Metanephros (tissue), 2 donors: ENCODE data around the gene PLEKHJ1. TPM values are rescaled to one million over a fixed set of nuclear protein-coding genes. Genes with fewer than 3 reads are reported as not detected.

ENCODE experiments used
- small RNA-seq: library from RNA; depleted of rRNA; stranded (forward); fragments of <200 nt; gene quantifications from one replicate; pipeline ENCODE3, GENCODE V24; 2014; ENCODE audit warnings: low replicate concordance
- total RNA-seq: library from RNA; depleted of rRNA; stranded (reverse); fragments of >200 nt; gene quantifications from one replicate; pipeline ENCODE4 v1.2.3, GENCODE V29; 2014

Gene PLEKHJ1
- total RNA-seq, result 85.9 TPM

GRCh38 chr19:2236314-2237050 lies at the start of gene PLEKHJ1, which contains the start of gene SF3A2:
Gene PLEKHJ1 (minus strand): TSS chr19:2236329. CDS start chr19:2236248, 81 bp downstream.
Gene SF3A2 (plus strand): TSS chr19:2236824. CDS start chr19:2243419, 6,595 bp downstream.

GRCh38 chr19:2282062-2282861 lies 46.1 kb upstream of the PLEKHJ1 start, which contains the start of gene PEAK3:
Gene PEAK3 (minus strand): TSS chr19:2282175. CDS start chr19:2280931, 1,244 bp downstream.

GRCh38 chr19:2255982-2256685 lies 20.0 kb upstream of the PLEKHJ1 start, which contains the start of gene JSRP1:
Gene JSRP1 (minus strand): TSS chr19:2256417. CDS start chr19:2255314, 1,103 bp downstream.

DNA sequence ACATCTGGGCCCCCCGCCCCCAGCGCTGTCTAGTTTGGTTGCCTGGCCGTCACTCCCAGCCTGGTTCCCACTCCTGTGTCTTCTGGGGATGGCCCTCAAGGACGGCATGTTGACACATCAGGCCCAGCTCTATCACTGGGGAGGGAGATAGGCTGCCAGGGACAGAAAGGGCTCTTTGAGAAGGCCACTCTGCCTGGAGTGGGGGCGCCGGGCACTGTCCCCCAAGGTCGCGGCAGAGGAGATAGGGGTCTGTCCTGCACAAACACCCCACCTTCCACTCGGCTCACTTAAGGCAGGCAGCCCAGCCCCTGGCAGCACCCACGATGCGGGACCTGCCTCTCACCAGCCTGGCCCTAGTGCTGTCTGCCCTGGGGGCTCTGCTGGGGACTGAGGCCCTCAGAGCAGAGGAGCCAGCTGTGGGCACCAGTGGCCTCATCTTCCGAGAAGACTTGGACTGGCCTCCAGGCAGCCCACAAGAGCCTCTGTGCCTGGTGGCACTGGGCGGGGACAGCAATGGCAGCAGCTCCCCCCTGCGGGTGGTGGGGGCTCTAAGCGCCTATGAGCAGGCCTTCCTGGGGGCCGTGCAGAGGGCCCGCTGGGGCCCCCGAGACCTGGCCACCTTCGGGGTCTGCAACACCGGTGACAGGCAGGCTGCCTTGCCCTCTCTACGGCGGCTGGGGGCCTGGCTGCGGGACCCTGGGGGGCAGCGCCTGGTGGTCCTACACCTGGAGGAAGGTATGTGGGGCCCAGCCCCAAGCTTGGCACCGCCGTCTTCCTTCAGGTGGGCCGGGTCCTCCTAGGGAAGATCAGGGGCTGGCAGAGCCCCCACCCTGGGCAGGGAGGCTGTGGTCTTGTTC lies 13.1 kb upstream of the PLEKHJ1 start, which contains the start of gene AMH:
Gene AMH, plus strand, starts transcription at position 314 of the 857 bp plus-strand sequence. Its CDS starts 10 bp downstream, at position 324.

Small RNA genes lying within 50 kb of the gene (small RNA-seq; reads per million reads assigned to genes)
- gene MIR1227, result not detected

Other genes with a start within 250 kb of the PLEKHJ1 start
- 90.8 TPM for gene BTBD2, start 220.6 kb downstream of the PLEKHJ1 start, total RNA-seq
- 95.7 TPM for gene MKNK2, start 185.1 kb downstream of the PLEKHJ1 start, total RNA-seq
- gene MOB3A, start 140.0 kb downstream of the PLEKHJ1 start, total RNA-seq, result 30.0 TPM
- 8.6 TPM for gene IZUMO4, start 139.4 kb downstream of the PLEKHJ1 start, total RNA-seq
- 88.5 TPM for gene AP3D1, start 84.8 kb downstream of the PLEKHJ1 start, total RNA-seq
- 22.6 TPM for gene DOT1L, start 72.4 kb downstream of the PLEKHJ1 start, total RNA-seq
- gene SF3A2, start 495 bp upstream of the PLEKHJ1 start, total RNA-seq, result 89.5 TPM
- gene AMH, start 13.0 kb upstream of the PLEKHJ1 start, total RNA-seq, result 1.3 TPM
- gene JSRP1, start 20.1 kb upstream of the PLEKHJ1 start, total RNA-seq, result 12.8 TPM
- 0.47 TPM for gene PEAK3, start 45.8 kb upstream of the PLEKHJ1 start, total RNA-seq
- not detected for gene LINGO3, start 71.8 kb upstream of the PLEKHJ1 start, total RNA-seq
- 132 TPM for gene LSM7, start 92.3 kb upstream of the PLEKHJ1 start, total RNA-seq
- gene SPPL2B, start 92.4 kb upstream of the PLEKHJ1 start, total RNA-seq, result 59.1 TPM
- gene TMPRSS9, start 123.9 kb upstream of the PLEKHJ1 start, total RNA-seq, result 0.23 TPM
- gene TIMM13, start 191.3 kb upstream of the PLEKHJ1 start, total RNA-seq, result 42.6 TPM
- 48.4 TPM for gene LMNB2, start 220.6 kb upstream of the PLEKHJ1 start, total RNA-seq
- gene GADD45B, start 239.8 kb upstream of the PLEKHJ1 start, total RNA-seq, result 73.0 TPM